CD4-positive, alpha-beta T cell treated with Interleukin-2 at 100 ng/mL for 4 hours (primary cell): ENCODE data around the gene RNF222.
A peak's percentile ranks its signal among the peaks of the same experiment; 100 is the strongest.

Experiments used
- DNase-seq: peaks from one replicate; pipeline ENCODE4 v3.0.0-alpha.2; 2020; ENCODE audit warnings: low spot score

Gene RNF222

GRCh38 chr17:8397636-8398035 lies at the start of gene RNF222:
TSS of gene RNF222 (minus strand) at chr17:8397827. CDS start at chr17:8393461, 4,366 bp downstream.
- DNase-seq: no peak

GRCh38 chr17:8445536-8445935 lies 47.9 kb upstream of the RNF222 start:
- DNase-seq: no peak

DNA sequence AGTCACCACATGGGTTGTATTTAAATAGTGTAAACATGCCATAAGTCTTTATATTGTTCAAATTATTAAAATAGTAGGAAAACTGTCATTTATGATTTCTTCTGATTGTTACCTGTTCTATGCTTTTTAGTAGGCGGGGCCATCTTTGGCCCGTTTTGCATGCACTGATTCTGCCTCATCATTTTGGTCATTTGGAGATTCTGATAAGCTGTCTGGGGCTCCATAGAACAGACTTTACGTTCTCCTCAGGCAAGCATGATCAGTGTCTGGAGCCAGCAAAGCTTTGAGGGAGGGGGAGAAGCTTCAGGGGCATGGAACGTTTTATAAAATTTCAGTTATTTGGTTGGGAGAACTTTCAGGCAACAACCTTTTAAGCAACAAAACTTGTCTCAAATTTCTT lies 46.9 kb upstream of the RNF222 start:
- no peak for DNase-seq

- no peak for DNase-seq
These were observed 46.1 kb upstream of the RNF222 start for GRCh38 chr17:8443756-8444155.

- no peak for DNase-seq
These were observed 44.7 kb upstream of the RNF222 start for GRCh38 chr17:8442310-8442709.

- DNase-seq: no peak
These were observed 44.1 kb upstream of the RNF222 start for GRCh38 chr17:8441690-8442089.

GRCh38 chr17:8439681-8440080 lies 42.1 kb upstream of the RNF222 start:
- no peak for DNase-seq

GRCh38 chr17:8438441-8438840 lies 40.8 kb upstream of the RNF222 start:
- DNase-seq: no peak

DNA sequence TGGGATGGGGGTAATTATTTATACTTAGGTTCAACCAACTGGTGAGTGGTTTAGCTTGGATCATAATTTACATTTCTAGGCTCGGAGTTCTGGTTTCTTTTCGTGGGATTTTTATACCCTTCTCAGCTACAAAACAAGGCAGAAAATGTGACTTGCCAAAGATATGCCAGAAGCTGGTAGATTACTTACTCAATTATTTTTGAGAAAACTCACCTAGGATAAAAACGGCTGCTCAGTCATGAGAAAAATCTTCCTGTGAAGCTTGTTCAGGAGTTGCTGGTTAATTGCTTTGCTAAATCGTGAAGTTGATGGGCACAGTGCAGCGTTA lies 39.2 kb upstream of the RNF222 start:
- DNase-seq: no peak

GRCh38 chr17:8436169-8436843 lies 38.7 kb upstream of the RNF222 start:
- peak; percentile 55 for DNase-seq

DNA sequence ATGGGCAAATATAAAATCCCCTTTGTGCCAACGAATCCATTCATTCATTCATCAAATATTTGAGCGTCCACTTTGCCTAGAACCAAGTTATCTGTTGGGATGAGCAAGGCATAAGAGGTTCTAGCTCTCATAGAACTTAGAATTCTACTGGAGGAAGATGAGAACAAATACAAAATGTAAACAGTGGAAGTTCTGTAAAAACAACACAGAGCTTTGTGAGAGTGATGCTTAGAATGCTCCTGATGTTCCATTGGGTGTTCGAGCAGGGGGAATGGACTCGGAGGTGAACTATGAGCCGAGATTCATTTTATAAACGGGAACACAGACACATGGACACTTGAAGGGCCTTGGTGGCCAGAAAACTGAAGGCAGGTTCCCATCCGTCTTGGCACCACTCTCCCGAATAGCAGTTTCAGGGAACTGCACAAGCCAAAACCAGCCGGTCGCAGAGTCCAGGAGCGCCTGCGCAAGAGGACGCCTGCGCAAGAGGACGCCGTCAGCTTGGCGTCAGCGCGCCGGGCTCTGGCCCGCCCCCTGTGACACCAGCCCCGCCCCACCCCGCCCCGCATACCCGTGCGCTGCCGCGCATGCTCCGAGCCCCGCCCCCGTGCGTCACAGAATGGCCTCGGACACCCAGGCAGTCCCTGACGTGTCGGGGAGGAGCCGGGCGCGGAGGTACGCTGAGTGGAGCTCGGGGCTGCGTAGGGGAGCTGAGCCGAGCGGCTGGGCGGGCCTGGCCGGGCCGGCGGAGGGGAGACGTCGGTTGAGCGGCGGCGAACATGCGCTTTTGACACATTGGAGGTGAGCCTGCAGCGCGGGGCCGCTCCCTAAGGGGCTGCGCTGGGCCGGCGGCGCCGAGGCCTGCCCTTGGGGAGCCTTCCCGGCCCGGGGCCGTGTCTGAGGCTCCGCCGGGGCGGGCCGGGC lies 37.9 kb upstream of the RNF222 start, which contains the start of gene NDEL1:
TSS of gene NDEL1 (plus strand) at position 640 of the 924 bp plus-strand sequence. CDS start 8,388 bp downstream, outside the sequence.
- DNase-seq: peak; percentile 98

GRCh38 chr17:8430966-8431365 lies 33.3 kb upstream of the RNF222 start:
- DNase-seq: no peak

GRCh38 chr17:8426802-8427201 lies 29.2 kb upstream of the RNF222 start:
- DNase-seq: no peak

GRCh38 chr17:8426094-8426720 lies 28.6 kb upstream of the RNF222 start:
- no peak for DNase-seq

DNA sequence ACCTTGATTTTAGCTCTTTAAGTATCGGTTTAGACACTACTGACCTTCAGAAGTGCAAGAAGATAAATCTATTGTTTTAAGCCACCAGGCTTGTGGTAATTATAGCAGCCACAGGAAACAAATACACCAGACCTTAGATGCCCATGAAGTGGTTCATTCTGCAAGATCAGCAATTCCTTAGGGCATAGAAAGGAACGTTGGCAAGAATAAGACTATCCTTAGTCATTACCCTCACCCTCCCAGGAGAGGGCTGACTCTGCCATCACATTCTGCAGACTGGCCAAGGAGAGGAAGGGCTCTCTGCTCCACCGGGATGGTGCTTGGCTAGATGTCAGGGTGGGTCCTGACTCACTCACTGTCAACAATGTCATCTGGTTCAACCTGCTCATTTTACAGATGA lies 23.9 kb upstream of the RNF222 start:
- no peak for DNase-seq

DNA sequence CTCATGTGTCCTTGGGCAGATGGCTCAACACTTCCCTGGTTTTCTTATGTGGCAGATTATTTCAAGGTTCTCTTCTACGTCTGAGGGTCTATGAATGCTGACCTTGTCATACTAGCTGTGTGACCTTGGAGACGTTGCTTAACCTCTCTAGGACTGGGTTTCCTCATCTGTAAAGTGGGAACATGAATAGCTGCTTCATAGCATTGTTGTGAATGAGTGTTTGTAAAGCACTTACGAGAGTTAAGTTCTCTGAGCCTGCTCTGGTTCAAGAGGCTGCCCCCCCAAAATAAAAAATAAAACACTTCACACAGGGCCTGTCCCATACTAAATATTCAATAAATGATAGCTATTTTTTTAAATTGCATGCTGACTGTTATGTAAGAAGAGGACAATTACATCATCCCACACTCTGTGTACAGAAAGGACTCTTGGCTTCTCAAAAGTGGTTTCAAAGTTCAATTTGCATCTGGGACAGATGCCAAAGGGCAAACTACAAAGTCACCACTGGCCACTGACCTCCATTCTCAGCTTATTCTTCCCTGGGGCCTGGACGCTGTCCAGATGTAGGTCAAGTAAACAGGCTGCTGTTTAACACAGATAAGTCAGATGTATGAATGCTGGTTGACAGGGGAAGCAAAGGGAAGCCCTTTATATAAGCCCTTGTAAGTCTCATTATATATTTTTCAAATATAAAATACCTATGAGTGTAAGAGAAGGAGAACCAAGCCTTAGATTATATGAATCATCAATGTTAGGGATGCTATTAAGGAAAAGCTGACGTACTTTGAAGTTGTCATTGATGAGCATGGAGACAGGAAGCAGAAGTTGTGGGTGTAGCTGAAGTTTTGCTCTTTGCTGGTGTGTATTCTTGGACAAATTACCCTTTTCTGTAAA lies 22.7 kb upstream of the RNF222 start:
- no peak for DNase-seq

- no peak for DNase-seq
These were observed 21.7 kb upstream of the RNF222 start for GRCh38 chr17:8419305-8419704.

DNA sequence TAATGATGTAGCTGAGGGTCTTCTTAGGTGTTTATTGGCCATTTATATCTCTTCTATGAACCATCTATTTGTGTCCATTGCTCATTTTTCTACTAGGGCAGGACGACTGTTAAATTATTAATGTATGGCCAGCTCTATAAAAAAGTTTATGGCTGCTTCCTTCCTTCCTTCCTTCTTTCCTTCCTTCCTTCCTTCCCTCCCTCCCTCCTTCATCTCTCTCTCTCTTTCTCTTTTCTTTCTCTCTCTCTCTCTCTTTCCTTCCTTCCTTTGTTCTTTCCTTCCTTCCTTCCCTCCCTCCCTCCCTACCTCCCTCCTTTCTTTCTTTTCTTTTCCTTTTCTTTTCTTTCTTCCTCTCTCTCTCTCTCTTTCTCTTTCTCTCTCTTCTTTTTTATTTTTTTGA lies 20.8 kb upstream of the RNF222 start:
- no peak for DNase-seq

DNA sequence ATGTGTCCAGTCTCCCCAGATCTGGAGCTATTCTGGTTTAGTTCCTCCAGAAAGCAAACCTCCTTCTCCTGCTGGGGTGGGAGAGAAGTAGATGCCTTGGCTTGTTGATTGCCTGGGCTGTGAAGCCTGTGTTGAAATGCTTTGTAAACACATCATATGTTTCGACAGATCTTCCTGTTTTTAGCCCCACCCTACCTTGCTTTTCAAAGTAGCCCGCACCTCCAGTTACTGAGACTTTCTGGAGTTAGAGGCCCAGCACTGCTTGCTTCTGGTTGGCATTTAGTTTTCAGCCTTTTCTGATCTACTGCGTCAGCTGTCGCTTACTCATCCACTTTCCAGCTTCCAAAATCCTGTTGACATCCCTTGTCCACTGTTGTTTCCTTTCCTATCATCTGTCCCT lies 20.2 kb upstream of the RNF222 start:
- no peak for DNase-seq

GRCh38 chr17:8413938-8414337 lies 16.3 kb upstream of the RNF222 start:
- DNase-seq: no peak

DNA sequence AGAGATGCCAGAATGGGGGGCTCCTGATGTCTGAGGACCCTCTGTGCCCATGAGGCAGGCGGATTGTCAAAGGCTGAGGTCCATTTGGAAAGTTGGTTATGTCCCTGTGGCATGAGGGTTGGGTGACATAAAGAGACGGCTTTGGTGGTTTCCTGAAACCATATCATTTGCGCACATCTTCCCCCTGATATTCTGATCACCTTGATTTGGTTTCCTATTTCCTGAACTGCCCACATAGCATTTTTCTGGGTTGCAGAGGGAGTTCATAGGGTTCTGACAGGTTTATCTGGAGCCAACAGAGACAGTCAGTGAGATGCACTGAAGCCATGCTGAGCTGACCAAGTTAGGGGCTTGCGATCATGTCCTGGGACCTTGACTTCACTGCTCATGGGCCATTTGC lies 15.7 kb upstream of the RNF222 start:
- DNase-seq: no peak

- DNase-seq: no peak
These were observed 14.5 kb upstream of the RNF222 start for GRCh38 chr17:8412089-8412488.
